WTC11 (cell line): Measurements from ENCODE around the gene CEBPA. TPM values are rescaled to one million over a fixed set of nuclear protein-coding genes. Genes with fewer than 3 reads are reported as not detected.

Experiments
- ATAC-seq: fragments of 200-7000 bp; cut with Tn5 transposase; 2 replicates; pipeline ENCODE4 v1.10.0; 2021; ENCODE audit warnings: mild to moderate bottlenecking, moderate library complexity
- CTCF ChIA-PET: fragments of 300-600 bp; sonication (Branson Sonifier 250); formaldehyde crosslinking; loops from one replicate; lab custom pipeline; 2021; ENCODE audit warnings: antibody characterized with exemption; lab: Charles Lee
- POLR2A ChIA-PET: fragments of 350-600 bp; sonication (Branson Sonifier 250); formaldehyde crosslinking; loops from one replicate; lab custom pipeline; 2021; ENCODE audit warnings: antibody characterized with exemption; lab: Charles Lee
- DNase-seq: peaks from one replicate; pipeline ENCODE4 v3.0.0; 2021; ENCODE audit warnings: low spot score
- H3K27ac Mint-ChIP-seq: 2 replicates; pipeline ENCODE4 v1.8.0; 2021; ENCODE audit warnings: mixed read lengths
- H3K27me3 Mint-ChIP-seq: 2 replicates; pipeline ENCODE4 v1.8.0; 2021; ENCODE audit warnings: low read depth, mild to moderate bottlenecking, moderate library complexity, mixed read lengths
- H3K36me3 Mint-ChIP-seq: 2 replicates; pipeline ENCODE4 v1.8.0; 2021; ENCODE audit warnings: mixed read lengths
- H3K4me1 Mint-ChIP-seq: 2 replicates; pipeline ENCODE4 v1.8.0; 2022; ENCODE audit warnings: mixed read lengths
- H3K4me3 Mint-ChIP-seq: 2 replicates; pipeline ENCODE4 v1.8.0; 2021; ENCODE audit warnings: mild to moderate bottlenecking, moderate library complexity, mixed read lengths
- H3K9me3 Mint-ChIP-seq: 2 replicates; pipeline ENCODE4 v1.8.0; 2021; ENCODE audit warnings: mixed read lengths
- ATF1 ChIP-seq: sonication (generic); formaldehyde crosslinking; IDR thresholded peaks from 2 replicates; pipeline ENCODE4 v1.8.1; 2023; ENCODE audit warnings: mild to moderate bottlenecking, moderate library complexity, missing genetic modification reagents
- CREB1 ChIP-seq: sonication (generic); formaldehyde crosslinking; IDR thresholded peaks from 2 replicates; pipeline ENCODE4 v1.8.0; 2023; ENCODE audit warnings: mild to moderate bottlenecking, missing genetic modification reagents
- CTCF ChIP-seq: fragments of 200-600 bp; IDR thresholded peaks from 2 replicates; pipeline ENCODE4 v1.8.0; 2022; ENCODE audit warnings: antibody characterized with exemption
- E2F5 ChIP-seq: sonication (generic); formaldehyde crosslinking; IDR thresholded peaks from 2 replicates; pipeline ENCODE4 v1.8.1; 2022; ENCODE audit warnings: mild to moderate bottlenecking, moderate library complexity, missing genetic modification reagents
- ELF4 ChIP-seq: sonication (generic); formaldehyde crosslinking; IDR thresholded peaks from 2 replicates; pipeline ENCODE4 v1.8.1; 2022; ENCODE audit warnings: low read depth, mild to moderate bottlenecking, moderate library complexity, missing genetic modification reagents
- FOXP4 ChIP-seq: sonication (generic); formaldehyde crosslinking; IDR thresholded peaks from 2 replicates; pipeline ENCODE4 v1.8.0; 2022; ENCODE audit warnings: mild to moderate bottlenecking, missing genetic modification reagents
- NFATC4 ChIP-seq: fragments of 250-450 bp; sonication (Bioruptor Pico); IDR thresholded peaks from 2 replicates; pipeline ENCODE4 v1.9.0; 2021; ENCODE audit warnings: mild to moderate bottlenecking
- NR1H2 ChIP-seq: sonication (generic); formaldehyde crosslinking; IDR thresholded peaks from 2 replicates; pipeline ENCODE4 v1.9.0; 2021; ENCODE audit warnings: mild to moderate bottlenecking, moderate library complexity, missing genetic modification reagents
- NR2C2 ChIP-seq: sonication (generic); formaldehyde crosslinking; IDR thresholded peaks from 2 replicates; pipeline ENCODE4 v1.8.0; 2022; ENCODE audit warnings: mild to moderate bottlenecking, missing genetic modification reagents
- NR3C1 ChIP-seq: sonication (generic); formaldehyde crosslinking; conservative IDR thresholded peaks from 2 replicates; pipeline ENCODE4 v1.8.1; 2023; ENCODE audit warnings: low read depth, mild to moderate bottlenecking, missing genetic modification reagents
- PREB ChIP-seq: sonication (generic); formaldehyde crosslinking; IDR thresholded peaks from 2 replicates; pipeline ENCODE4 v1.8.1; 2022; ENCODE audit warnings: mild to moderate bottlenecking, missing genetic modification reagents, moderate library complexity, borderline replicate concordance
- SMAD4 ChIP-seq: sonication (generic); formaldehyde crosslinking; IDR thresholded peaks from 2 replicates; pipeline ENCODE4 v1.8.0; 2022; ENCODE audit warnings: mild to moderate bottlenecking, missing genetic modification reagents
- SP1 ChIP-seq: sonication (generic); formaldehyde crosslinking; conservative IDR thresholded peaks from 2 replicates; pipeline ENCODE4 v1.8.1; 2022; ENCODE audit warnings: missing genetic modification reagents
- TCF7 ChIP-seq: sonication (generic); formaldehyde crosslinking; IDR thresholded peaks from 2 replicates; pipeline ENCODE4 v1.8.0; 2022; ENCODE audit warnings: mild to moderate bottlenecking, low read depth, missing genetic modification reagents, moderate library complexity
- TEAD4 ChIP-seq: sonication (generic); formaldehyde crosslinking; IDR thresholded peaks from 2 replicates; pipeline ENCODE4 v1.8.0; 2022; ENCODE audit warnings: mild to moderate bottlenecking, missing genetic modification reagents
- ZNF121 ChIP-seq: sonication (generic); formaldehyde crosslinking; IDR thresholded peaks from 2 replicates; pipeline ENCODE4 v1.8.0; 2023; ENCODE audit warnings: missing genetic modification reagents
- ZNF219 ChIP-seq: sonication (generic); formaldehyde crosslinking; IDR thresholded peaks from 2 replicates; pipeline ENCODE4 v1.8.0; 2023; ENCODE audit warnings: missing genetic modification reagents, mild to moderate bottlenecking, borderline replicate concordance
- ZNF281 ChIP-seq: sonication (generic); formaldehyde crosslinking; IDR thresholded peaks from 2 replicates; pipeline ENCODE4 v1.8.0; 2023; ENCODE audit warnings: mild to moderate bottlenecking, missing genetic modification reagents
- ZNF317 ChIP-seq: sonication (generic); formaldehyde crosslinking; IDR thresholded peaks from 2 replicates; pipeline ENCODE4 v1.8.1; 2023; ENCODE audit warnings: low read depth, mild to moderate bottlenecking, moderate library complexity, missing genetic modification reagents, borderline replicate concordance
- ZSCAN18 ChIP-seq: fragments of 250-450 bp; sonication (Bioruptor Pico); IDR thresholded peaks from 2 replicates; pipeline ENCODE4 v2.1.2; 2022; ENCODE audit warnings: mild to moderate bottlenecking, moderate library complexity
- total RNA-seq: library from RNA; stranded (reverse); gene quantifications from 3 replicates; pipeline ENCODE4 v1.2.3, GENCODE V29; 2021

The CEBPA gene
- total RNA-seq, 1 experiment from 2014 or later, result 5.6 TPM

GRCh38 chr19:33333151-33333550 is 30.8 kb upstream of the CEBPA start:
- ATAC-seq (no peak), DNase-seq (no peak)
- no peak overlapping the region for H3K4me3 Mint-ChIP-seq
- no peak overlapping the region for H3K27ac Mint-ChIP-seq
- TF ChIP-seq ZSCAN18 (CRISPR knock-in tag), result no peak
- TF ChIP-seq NR2C2 (CRISPR knock-in tag), result no peak
- TF ChIP-seq E2F5 (CRISPR knock-in tag), result no peak
- TF ChIP-seq NFATC4 (CRISPR knock-in tag), result no peak
- no peak for TF ChIP-seq SP1 (CRISPR knock-in tag)
- ChIA-PET POLR2A (no interaction called here), CTCF (interaction anchor here (1.6 kb wide), 1 partner anchor 65 kb away, joined by 7 read pairs; no protein-coding TSS in a partner anchor)
- H3K9me3 Mint-ChIP-seq, result peaks cover 9% of the 10 kb centered on the region
- H3K36me3 Mint-ChIP-seq, result no peaks in the 10 kb centered on the region
- peaks cover 3% of the 10 kb centered on the region; the same call in 1 of the 2 replicates for H3K4me1 Mint-ChIP-seq
- H3K27me3 Mint-ChIP-seq, result no peaks in the 10 kb centered on the region; the same call in 1 of the 2 replicates

GRCh38 chr19:33332248-33332647 is 29.9 kb upstream of the CEBPA start:
- ATAC-seq (no peak), DNase-seq (no peak)
- peaks cover 9% of the 10 kb centered on the region for H3K9me3 Mint-ChIP-seq
- H3K4me1 Mint-ChIP-seq, result peaks cover 3% of the 10 kb centered on the region; the same call in 1 of the 2 replicates
- H3K27ac Mint-ChIP-seq, result no peak overlapping the region
- H3K27me3 Mint-ChIP-seq, result no peaks in the 10 kb centered on the region; the same call in 1 of the 2 replicates
- H3K36me3 Mint-ChIP-seq, result no peaks in the 10 kb centered on the region
- ChIA-PET POLR2A (no interaction called here), CTCF (interaction anchor here (1.6 kb wide), 1 partner anchor 66 kb away, joined by 7 read pairs; no protein-coding TSS in a partner anchor)
- no peak overlapping the region for H3K4me3 Mint-ChIP-seq
- TF ChIP-seq ZNF281 (CRISPR knock-in tag), result no peak
- no peak for TF ChIP-seq TCF7 (CRISPR knock-in tag)
- no peak for TF ChIP-seq CTCF
- no peak for TF ChIP-seq ZNF219 (CRISPR knock-in tag)
- TF ChIP-seq NR1H2 (CRISPR knock-in tag), result no peak
- TF ChIP-seq SMAD4 (CRISPR knock-in tag), result no peak

GRCh38 chr19:33329736-33330135 is 27.4 kb upstream of the CEBPA start:
- Mint-ChIP-seq H3K9me3 (peaks cover 16% of the 10 kb centered on the region), H3K36me3 (no peaks in the 10 kb centered on the region), H3K4me1 (peaks cover 3% of the 10 kb centered on the region; the same call in 1 of the 2 replicates), H3K4me3 (no peak overlapping the region), H3K27ac (no peak overlapping the region), H3K27me3 (no peaks in the 10 kb centered on the region)
- DNase-seq, result no peak
- no peak for ATAC-seq
- CTCF ChIA-PET, result interaction anchor here (1.0 kb wide), 1 partner anchor 18 kb away, joined by 3 read pairs; no protein-coding TSS in a partner anchor
- POLR2A ChIA-PET, result no interaction called here
- TF ChIP-seq ELF4, result no peak
- TF ChIP-seq ZNF317, result no peak
- no peak for TF ChIP-seq NR3C1 (CRISPR knock-in tag)
- no peak for TF ChIP-seq TEAD4 (CRISPR knock-in tag)
- TF ChIP-seq CREB1 (CRISPR knock-in tag), result no peak
- no peak for TF ChIP-seq ZNF121 (CRISPR knock-in tag)
- TF ChIP-seq NR1H2 (CRISPR knock-in tag), result no peak
- no peak for TF ChIP-seq TCF7 (CRISPR knock-in tag)
- no peak for TF ChIP-seq FOXP4 (CRISPR knock-in tag)
- TF ChIP-seq PREB (CRISPR knock-in tag), result no peak
- TF ChIP-seq ATF1 (CRISPR knock-in tag), result no peak
